PC-3 (cell line): ENCODE results near the gene PHF1.
"Not testable (repeated sequence)": the region's sequence is repeated elsewhere in the genome, so short reads cannot be mapped to it uniquely, and the experiment has no call there.

Source experiments
- CTCF ChIP-seq: fragments of 300-600 bp; sonication (generic); conservative IDR thresholded peaks from 2 replicates; pipeline ENCODE4 v1.5.1; 2017; ENCODE audit warnings: antibody characterized with exemption, low read depth, mild to moderate bottlenecking, low read length
- EZH2phosphoT487 ChIP-seq: fragments of 300-600 bp; sonication (generic); IDR thresholded peaks from 2 replicates; pipeline ENCODE4 v1.6.1; 2018; ENCODE audit warnings: mild to moderate bottlenecking, antibody characterized with exemption, low read length, borderline replicate concordance

GRCh38 chr6:33371901-33372300 lies 38.9 kb upstream of the PHF1 start:
- TF ChIP-seq CTCF, EZH2phosphoT487: not testable (repeated sequence)
